Measurements from ENCODE around the gene ADAMTS13. TPM values are rescaled to one million over a fixed set of nuclear protein-coding genes. Genes with fewer than 3 reads are reported as not detected.
A peak's percentile ranks its signal among the peaks of the same experiment; 100 is the strongest.

The ADAMTS13 gene
- total and polyA plus RNA-seq, 9 of the 15 experiments (the other 6 are each of a cell fraction or from before 2014, with no cell fraction given): 0.03 to 0.20 (median 0.04) TPM; not detected in 4

GRCh38 chr9:133437753-133438531 lies 15.8 kb downstream of the ADAMTS13 start (continued):
- peak; percentile 59; the same call in 1 of the 2 replicates for TF ChIP-seq ZNF121 (CRISPR knock-in tag; conservative IDR thresholded peaks at IDR 0.05)
- TF ChIP-seq HES1 (IDR thresholded peaks at IDR 0.05; ENCODE audit: low read depth): no peak
- no peak for TF ChIP-seq ZNF143 (CRISPR knock-in tag; IDR thresholded peaks at IDR 0.05)
- TF ChIP-seq NR2F6 (CRISPR knock-in tag; IDR thresholded peaks at IDR 0.05): no peak

- intact Hi-C loops (cut with micrococcal nuclease) (no loop called here), in situ Hi-C loops (cut with MboI) (no loop called here)
- CTCF ChIA-PET (ENCODE audit: low intra/inter-chr PET ratio): no interaction called here
- Histone ChIP-seq H3K79me2 (ENCODE audit: control insufficient read depth, insufficient read depth, low read length) (no peaks in the 10 kb centered on the region), H4K20me1 (replicated peaks; ENCODE audit: control insufficient read depth, insufficient read depth, low read length) (peaks cover 16% of the 10 kb centered on the region; the same call in 1 of the 2 replicates), H3K9ac (ENCODE audit: insufficient read depth in 1 of 2, low read depth in 2 of 2, low read length in 2 of 2) (no peak overlapping the region), H3K9me3 (replicated peaks; ENCODE audit: control insufficient read depth, insufficient read depth, low read depth, low read length) (no peaks in the 10 kb centered on the region), H2AFZ (ENCODE audit: low read depth, low read length) (no peak overlapping the region), H3K9me1 (ENCODE audit: control insufficient read depth, insufficient read depth, low read length) (peaks cover 3% of the 10 kb centered on the region), H3K4me1 (replicated peaks in 1 of 2; ENCODE audit: control insufficient read depth in 2 of 2, insufficient read depth in 2 of 2, low read length in 2 of 2) (peaks cover 0 to 22% of the 10 kb centered on the region in 2 experiments; a peak in 2 of 5 replicates), H3K27me3 (ENCODE audit: control insufficient read depth in 2 of 2, insufficient read depth in 2 of 2, low read length in 2 of 2) (peaks cover 51 to 90% of the 10 kb centered on the region in 2 experiments), H3K36me3 (ENCODE audit: control insufficient read depth, insufficient read depth, low read length) (no peaks in the 10 kb centered on the region), H3K4me2 (ENCODE audit: insufficient read depth, low read length) (no peak overlapping the region), H3K4me3 (no peak overlapping the region), H3K27ac (ENCODE audit: extremely low read depth, low read depth, low read length) (no peak overlapping the region)
- DNase-seq (ENCODE audit: extremely low read depth in 1 of 4, low spot score in 3 of 4) (no peak), ATAC-seq (no peak), FAIRE-seq (no peak)
- 20% methylated on average over 4 of the region's 4 CpGs for WGBS (ENCODE audit: insufficient coverage, low coverage, missing lambda C conversion rate)
- POLR2A ChIA-PET: interaction anchor here (1.3 kb wide), 1 partner anchor 91 kb away, joined by 7 read pairs; the partner anchor contains the start of genes MED22 and RPL7A
- BruUV-seq (replicated peaks): no TSS peak
- TF ChIP-seq SRSF1 (IDR thresholded peaks at IDR 0.05; ENCODE audit: low read depth, low read length): no peak
- TF ChIP-seq MIER1 (IDR thresholded peaks at IDR 0.05; ENCODE audit: low read depth): no peak
- TF ChIP-seq HINFP (tag; conservative IDR thresholded peaks at IDR 0.05; ENCODE audit: low read depth): no peak
- TF ChIP-seq NFIX (CRISPR knock-in tag; IDR thresholded peaks at IDR 0.05; ENCODE audit: low read depth): no peak
- no peak for TF ChIP-seq PTBP1 (IDR thresholded peaks at IDR 0.05; ENCODE audit: low read depth, low read length)
- TF ChIP-seq BRF1 (IDR thresholded peaks at IDR 0.05; ENCODE audit: borderline replicate concordance, extremely low read depth, insufficient read length): no peak
- no peak for TF ChIP-seq RBM15 (IDR thresholded peaks at IDR 0.05; ENCODE audit: insufficient read depth, low read length)
- no peak for TF ChIP-seq MTA2 (IDR thresholded peaks at IDR 0.05; ENCODE audit: low read depth)
- no peak for TF ChIP-seq NCOA1 (IDR thresholded peaks at IDR 0.05; ENCODE audit: low read depth)
Observed at GRCh38 chr9:133439337-133439736, 17.2 kb downstream of the ADAMTS13 start.
